ENCODE measurements around the gene GSTA3.
"Not testable (repeated sequence)": the region's sequence is repeated elsewhere in the genome, so short reads cannot be mapped to it uniquely, and the experiment has no call there.

The GSTA3 gene

GRCh38 chr6:52914516-52914915, 5.0 kb upstream of the GSTA3 start:
- Histone ChIP-seq H3K4me1 (ENCODE audit: control insufficient read depth, insufficient read depth, low read length, poor library complexity, severe bottlenecking) (no peaks in the 10 kb centered on the region), H3K9me3 (ENCODE audit: control insufficient read depth, low read length) (no peaks in the 10 kb centered on the region), H3K36me3 (ENCODE audit: control insufficient read depth, insufficient read depth, low read length) (no peaks in the 10 kb centered on the region), H3K27ac (ENCODE audit: low read depth, low read length, severe bottlenecking) (no peak overlapping the region), H3K4me3 (ENCODE audit: extremely low read depth, insufficient read depth, low read length, poor library complexity, severe bottlenecking) (no peak overlapping the region)

GRCh38 chr6:52910091-52910490, 593 bp upstream of the GSTA3 start:
- Histone ChIP-seq H3K4me1 (ENCODE audit: control insufficient read depth, insufficient read depth, low read length, poor library complexity, severe bottlenecking) (no peaks in the 10 kb centered on the region), H3K9me3 (ENCODE audit: control insufficient read depth, low read length) (peaks cover 5% of the 10 kb centered on the region), H3K36me3 (ENCODE audit: control insufficient read depth, insufficient read depth, low read length) (no peaks in the 10 kb centered on the region), H3K4me3 (ENCODE audit: extremely low read depth, insufficient read depth, low read length, poor library complexity, severe bottlenecking) (no peak overlapping the region), H3K27ac (ENCODE audit: low read depth, low read length, severe bottlenecking) (no peak overlapping the region)
- 70 to 84% methylated on average over 2 to 3 of the region's 4 CpGs for WGBS, 2 experiments (ENCODE audit: insufficient coverage in 2 of 2)

GRCh38 chr6:52909131-52909530, 367 bp downstream of the GSTA3 start:
- H3K9me3 ChIP-seq (ENCODE audit: control insufficient read depth, low read length) = peaks cover 5% of the 10 kb centered on the region
- no peaks in the 10 kb centered on the region for H3K4me1 ChIP-seq (ENCODE audit: control insufficient read depth, insufficient read depth, low read length, poor library complexity, severe bottlenecking)
- H3K36me3 ChIP-seq (ENCODE audit: control insufficient read depth, insufficient read depth, low read length) = no peaks in the 10 kb centered on the region
- 89 to 100% methylated on average over 1 of the region's 3 CpGs for WGBS, 2 experiments (ENCODE audit: insufficient coverage in 2 of 2)
- H3K27ac ChIP-seq (ENCODE audit: low read depth, low read length, severe bottlenecking) = no peak overlapping the region
- H3K4me3 ChIP-seq (ENCODE audit: extremely low read depth, insufficient read depth, low read length, poor library complexity, severe bottlenecking) = no peak overlapping the region

- no peaks in the 10 kb centered on the region for H3K4me1 ChIP-seq (ENCODE audit: control insufficient read depth, insufficient read depth, low read length, poor library complexity, severe bottlenecking)
- no peak overlapping the region for H3K4me3 ChIP-seq (ENCODE audit: extremely low read depth, insufficient read depth, low read length, poor library complexity, severe bottlenecking)
- no peaks in the 10 kb centered on the region for H3K36me3 ChIP-seq (ENCODE audit: control insufficient read depth, insufficient read depth, low read length)
- WGBS, 2 experiments (ENCODE audit: insufficient coverage in 2 of 2) = no CpG with 5 or more reads among the region's 2 CpGs
- no peak overlapping the region for H3K27ac ChIP-seq (ENCODE audit: low read depth, low read length, severe bottlenecking)
- peaks cover 5% of the 10 kb centered on the region for H3K9me3 ChIP-seq (ENCODE audit: control insufficient read depth, low read length)
Observed at GRCh38 chr6:52908526-52908925, 972 bp downstream of the GSTA3 start.

GRCh38 chr6:52904562-52905279, 4.8 kb downstream of the GSTA3 start:
- WGBS, 2 experiments (ENCODE audit: insufficient coverage in 2 of 2) = 92 to 100% methylated on average over 1 to 4 of the region's 6 CpGs
- H3K36me3 ChIP-seq (ENCODE audit: control insufficient read depth, insufficient read depth, low read length) = no peaks in the 10 kb centered on the region
- no peak overlapping the region for H3K27ac ChIP-seq (ENCODE audit: low read depth, low read length, severe bottlenecking)
- H3K4me3 ChIP-seq (ENCODE audit: extremely low read depth, insufficient read depth, low read length, poor library complexity, severe bottlenecking) = no peak overlapping the region
- H3K9me3 ChIP-seq (ENCODE audit: control insufficient read depth, low read length) = peaks cover 5% of the 10 kb centered on the region
- H3K4me1 ChIP-seq (ENCODE audit: control insufficient read depth, insufficient read depth, low read length, poor library complexity, severe bottlenecking) = no peaks in the 10 kb centered on the region

- Histone ChIP-seq H3K9me3 (ENCODE audit: control insufficient read depth, low read length) (peaks cover 9% of the 10 kb centered on the region), H3K27ac (ENCODE audit: low read depth, low read length, severe bottlenecking) (no peak overlapping the region), H3K4me3 (ENCODE audit: extremely low read depth, insufficient read depth, low read length, poor library complexity, severe bottlenecking) (no peak overlapping the region), H3K4me1 (ENCODE audit: control insufficient read depth, insufficient read depth, low read length, poor library complexity, severe bottlenecking) (no peaks in the 10 kb centered on the region), H3K36me3 (ENCODE audit: control insufficient read depth, insufficient read depth, low read length) (no peaks in the 10 kb centered on the region)
- 87 to 89% methylated on average over 4 of the region's 4 CpGs for WGBS, 2 experiments (ENCODE audit: insufficient coverage in 2 of 2)
Observed at GRCh38 chr6:52900536-52900935, 9.0 kb downstream of the GSTA3 start.

GRCh38 chr6:52895790-52896189, 13.7 kb downstream of the GSTA3 start:
- H3K4me1 ChIP-seq (ENCODE audit: control insufficient read depth, insufficient read depth, low read length, poor library complexity, severe bottlenecking); H3K27ac ChIP-seq (ENCODE audit: low read depth, low read length, severe bottlenecking); H3K9me3 ChIP-seq (ENCODE audit: control insufficient read depth, low read length); H3K36me3 ChIP-seq (ENCODE audit: control insufficient read depth, insufficient read depth, low read length); H3K4me3 ChIP-seq (ENCODE audit: extremely low read depth, insufficient read depth, low read length, poor library complexity, severe bottlenecking): not testable (repeated sequence)
- no CpG with 5 or more reads among the region's 3 CpGs for WGBS, 2 experiments (ENCODE audit: insufficient coverage in 2 of 2)

- peaks cover 8% of the 10 kb centered on the region for H3K9me3 ChIP-seq (ENCODE audit: control insufficient read depth, low read length)
- 94% methylated on average over 2 of the region's 2 CpGs; no CpG with 5 or more reads in 1 of the 2 experiments for WGBS, 2 experiments (ENCODE audit: insufficient coverage in 2 of 2)
- no peaks in the 10 kb centered on the region for H3K4me1 ChIP-seq (ENCODE audit: control insufficient read depth, insufficient read depth, low read length, poor library complexity, severe bottlenecking)
- no peak overlapping the region for H3K4me3 ChIP-seq (ENCODE audit: extremely low read depth, insufficient read depth, low read length, poor library complexity, severe bottlenecking)
- H3K36me3 ChIP-seq (ENCODE audit: control insufficient read depth, insufficient read depth, low read length) = no peaks in the 10 kb centered on the region
- H3K27ac ChIP-seq (ENCODE audit: low read depth, low read length, severe bottlenecking) = no peak overlapping the region
Observed at GRCh38 chr6:52894285-52894684, 15.2 kb downstream of the GSTA3 start.

GRCh38 chr6:52893803-52894202, 15.7 kb downstream of the GSTA3 start:
- no peak overlapping the region for H3K27ac ChIP-seq (ENCODE audit: low read depth, low read length, severe bottlenecking)
- H3K4me1 ChIP-seq (ENCODE audit: control insufficient read depth, insufficient read depth, low read length, poor library complexity, severe bottlenecking) = no peaks in the 10 kb centered on the region
- no peak overlapping the region for H3K4me3 ChIP-seq (ENCODE audit: extremely low read depth, insufficient read depth, low read length, poor library complexity, severe bottlenecking)
- H3K36me3 ChIP-seq (ENCODE audit: control insufficient read depth, insufficient read depth, low read length) = no peaks in the 10 kb centered on the region
- peaks cover 8% of the 10 kb centered on the region for H3K9me3 ChIP-seq (ENCODE audit: control insufficient read depth, low read length)
- WGBS, 2 experiments (ENCODE audit: insufficient coverage in 2 of 2) = 100% methylated on average over 1 of the region's 2 CpGs

- no peak overlapping the region for H3K27ac ChIP-seq (ENCODE audit: low read depth, low read length, severe bottlenecking)
- no peak overlapping the region for H3K4me3 ChIP-seq (ENCODE audit: extremely low read depth, insufficient read depth, low read length, poor library complexity, severe bottlenecking)
- H3K4me1 ChIP-seq (ENCODE audit: control insufficient read depth, insufficient read depth, low read length, poor library complexity, severe bottlenecking) = no peaks in the 10 kb centered on the region
- no CpG with 5 or more reads among the region's 4 CpGs for WGBS, 2 experiments (ENCODE audit: insufficient coverage in 2 of 2)
- H3K9me3 ChIP-seq (ENCODE audit: control insufficient read depth, low read length) = peaks cover 8% of the 10 kb centered on the region
- no peaks in the 10 kb centered on the region for H3K36me3 ChIP-seq (ENCODE audit: control insufficient read depth, insufficient read depth, low read length)
Observed at GRCh38 chr6:52893221-52893620, 16.3 kb downstream of the GSTA3 start.

- no peaks in the 10 kb centered on the region for H3K4me1 ChIP-seq (ENCODE audit: control insufficient read depth, insufficient read depth, low read length, poor library complexity, severe bottlenecking)
- no peak overlapping the region for H3K4me3 ChIP-seq (ENCODE audit: extremely low read depth, insufficient read depth, low read length, poor library complexity, severe bottlenecking)
- WGBS, 2 experiments (ENCODE audit: insufficient coverage in 2 of 2) = no CpG with 5 or more reads among the region's 3 CpGs
- H3K36me3 ChIP-seq (ENCODE audit: control insufficient read depth, insufficient read depth, low read length) = no peaks in the 10 kb centered on the region
- no peak overlapping the region for H3K27ac ChIP-seq (ENCODE audit: low read depth, low read length, severe bottlenecking)
- no peaks in the 10 kb centered on the region for H3K9me3 ChIP-seq (ENCODE audit: control insufficient read depth, low read length)
Observed at GRCh38 chr6:52890018-52890417, 19.5 kb downstream of the GSTA3 start.
